OCI-M1 (cell line): Measurements from ENCODE around the gene TET2.
"Not testable (repeated sequence)": the region's sequence is repeated elsewhere in the genome, so short reads cannot be mapped to it uniquely, and the experiment has no call there.

Source experiments
- DNase-seq: peaks from one replicate; lab custom pipeline; 2025; lab: John Stamatoyannopoulos, UW

TET2 gene

DNA sequence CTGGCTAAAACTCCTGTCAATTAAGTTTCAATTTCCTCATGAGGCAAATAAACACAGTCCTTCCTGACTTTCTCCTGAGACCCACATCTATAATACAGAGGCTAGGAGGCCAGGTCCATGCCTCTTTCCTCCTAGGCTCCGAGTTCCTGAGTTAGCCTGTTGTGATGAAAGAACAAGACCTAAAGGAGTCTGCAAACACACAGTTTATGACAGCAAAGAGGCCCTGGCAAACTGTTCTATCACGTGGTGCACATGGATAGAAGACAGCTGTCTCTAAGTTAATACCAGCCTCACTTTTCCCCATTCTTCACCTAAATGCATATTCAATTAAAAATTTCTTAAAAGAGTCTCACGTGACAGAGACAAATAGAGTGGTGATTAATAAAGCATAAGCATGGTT lies 145.2 kb downstream of the TET2 start:
- no peak for DNase-seq

GRCh38 chr4:105293360-105293759 lies 146.7 kb downstream of the TET2 start:
- peak; percentile 20 for DNase-seq

- DNase-seq = no peak
Observed at GRCh38 chr4:105296672-105297071, 150.0 kb downstream of the TET2 start.

GRCh38 chr4:105299027-105299426 lies 152.4 kb downstream of the TET2 start:
- DNase-seq = not testable (repeated sequence)

- DNase-seq = no peak
Observed at GRCh38 chr4:105304085-105304484, 157.4 kb downstream of the TET2 start.

DNA sequence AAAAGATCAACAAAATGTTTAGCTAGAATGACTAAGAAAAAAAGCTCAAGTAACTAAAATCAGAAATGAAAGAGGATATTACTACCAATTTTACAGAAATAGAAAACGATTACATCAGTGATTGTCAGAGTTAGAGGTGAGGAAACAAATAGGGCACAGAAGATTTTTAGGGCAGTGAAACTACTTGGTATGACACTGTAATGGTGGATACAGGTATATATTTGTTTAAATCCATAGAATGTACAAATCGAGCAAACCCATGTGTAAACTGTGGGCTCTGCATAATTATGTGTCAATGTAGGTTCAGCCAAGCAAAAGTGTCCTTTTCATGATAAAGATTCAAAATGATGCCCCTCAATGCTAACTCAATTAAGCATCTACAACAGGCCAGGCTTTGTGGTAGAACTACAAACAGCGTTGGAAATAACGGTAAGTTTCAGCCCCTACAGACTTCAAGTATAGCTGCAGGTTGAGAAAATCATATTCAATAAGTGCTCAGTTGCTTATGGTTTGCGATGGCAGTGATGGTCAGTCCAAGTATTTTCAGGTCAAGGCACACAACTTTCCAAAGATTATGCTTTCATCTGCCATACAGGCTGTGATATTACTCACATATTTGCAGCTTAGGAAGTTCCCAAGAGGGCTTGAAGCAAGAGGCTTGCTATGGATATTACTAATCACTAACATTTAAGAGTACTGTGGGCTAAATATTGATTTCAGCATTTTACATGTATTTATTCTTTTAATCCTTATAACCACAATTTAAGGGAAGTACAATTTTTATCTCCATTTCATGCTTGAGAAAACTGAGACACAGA lies 158.6 kb downstream of the TET2 start:
- no peak for DNase-seq

DNA sequence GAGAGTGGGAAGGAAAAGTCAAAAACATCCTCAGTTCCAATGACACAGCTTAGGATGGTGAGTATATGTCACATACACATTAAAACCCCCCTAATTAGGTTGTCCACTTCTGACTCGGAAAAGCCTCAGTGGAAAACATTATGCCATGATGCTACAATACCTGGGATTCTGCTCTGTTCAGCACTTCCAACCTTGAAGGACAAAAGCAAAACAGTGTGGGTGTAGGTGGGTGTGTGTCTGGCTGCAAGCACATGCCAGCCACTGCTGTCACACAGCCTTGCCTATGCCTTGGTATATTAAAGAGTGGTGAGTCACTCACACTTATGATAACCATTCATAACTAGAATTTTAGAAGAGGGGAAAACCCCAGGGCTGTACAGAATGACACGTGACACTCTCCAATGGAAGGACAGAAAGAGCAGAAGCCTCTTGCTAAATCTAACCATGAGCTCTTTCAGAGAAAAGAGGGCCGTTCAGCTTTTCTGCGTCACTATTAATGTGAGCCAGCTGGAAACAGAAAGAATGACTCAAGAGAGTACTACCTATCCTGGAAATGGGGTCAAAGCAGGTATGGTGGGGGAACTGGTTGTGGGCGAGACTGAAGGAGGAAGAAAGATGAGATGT lies 159.6 kb downstream of the TET2 start:
- DNase-seq = peak; percentile 67

DNA sequence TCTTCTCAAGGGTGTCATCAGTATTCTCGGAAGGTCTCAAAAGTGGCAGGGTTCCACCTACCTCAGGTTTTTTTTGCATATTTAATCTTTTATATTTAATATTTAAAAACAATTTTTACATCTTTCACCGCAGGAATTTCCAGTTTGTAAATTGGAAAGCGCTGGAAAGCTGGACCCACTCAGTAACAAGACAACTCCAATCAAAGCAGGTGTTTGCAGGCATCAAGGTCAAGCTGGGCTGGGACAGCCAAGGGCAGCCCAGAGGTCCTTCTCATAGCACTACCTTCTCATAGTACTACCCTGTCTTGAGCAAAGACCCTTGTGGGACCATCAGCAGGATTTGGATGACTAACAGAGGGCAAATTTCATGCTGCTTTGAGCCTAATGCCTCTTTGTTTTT lies 160.1 kb downstream of the TET2 start:
- DNase-seq = no peak

- DNase-seq = no peak
Observed at GRCh38 chr4:105318486-105318885, 171.8 kb downstream of the TET2 start.

GRCh38 chr4:105327222-105327621 lies 180.5 kb downstream of the TET2 start:
- DNase-seq = no peak

DNA sequence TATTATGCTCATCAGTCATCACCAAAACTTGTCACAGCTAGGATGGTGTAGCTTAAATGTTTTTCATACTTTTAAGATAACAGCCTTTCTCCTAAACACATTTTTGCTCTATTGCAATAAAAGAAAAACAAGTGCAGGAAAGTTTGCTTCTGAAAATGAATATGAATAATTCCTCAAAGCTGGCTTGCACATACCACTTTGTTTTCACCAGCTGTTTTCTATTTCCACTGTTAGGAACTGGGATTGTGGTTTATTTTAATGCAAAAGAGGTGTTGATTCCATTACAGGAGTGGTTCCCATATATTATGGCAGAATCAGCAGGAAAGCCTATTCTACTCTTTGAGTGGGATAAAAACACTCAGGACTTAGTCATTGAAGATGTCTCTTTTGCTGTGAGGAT lies 181.3 kb downstream of the TET2 start:
- DNase-seq = no peak

- DNase-seq = no peak
Observed at GRCh38 chr4:105329081-105329480, 182.4 kb downstream of the TET2 start.
